Activated T-cell treated with anti-CD3 and anti-CD28 coated beads, Interleukin-2, amount 50 U/mL, for 4 hours (primary cell): ENCODE measurements around the gene OXLD1. TPM values are rescaled to one million over a fixed set of nuclear protein-coding genes. Genes with fewer than 3 reads are reported as not detected.
A peak's percentile ranks its signal among the peaks of the same experiment; 100 is the strongest.

Experiments
- ATAC-seq, 2 donors: fragments of 200-7000 bp; cut with Tn5 transposase; one replicate each; pipeline ENCODE4 v1.10.0; 2021
- DNase-seq: peaks from one replicate; pipeline ENCODE4 v3.0.0-alpha.2; 2020
- H3K27me3 Mint-ChIP-seq: one replicate; pipeline ENCODE4 v1.8.0; 2021; ENCODE audit warnings: low read depth, mixed read lengths
- H3K36me3 Mint-ChIP-seq: one replicate; pipeline ENCODE4 v1.8.0; 2022; ENCODE audit warnings: mixed read lengths; ENCODE audit not compliant: insufficient read depth
- H3K4me1 Mint-ChIP-seq: one replicate; pipeline ENCODE4 v1.8.0; 2021; ENCODE audit warnings: low read depth, mixed read lengths
- H3K4me3 Mint-ChIP-seq: one replicate; pipeline ENCODE4 v1.8.0; 2021; ENCODE audit warnings: mild to moderate bottlenecking, moderate library complexity, mixed read lengths
- H3K9me3 Mint-ChIP-seq: one replicate; pipeline ENCODE4 v1.8.0; 2021; ENCODE audit warnings: mixed read lengths
- total RNA-seq, 3 donors: library from RNA; stranded (reverse); gene quantifications; one replicate each; pipeline ENCODE4 v1.2.1, GENCODE V29; 2021

OXLD1 gene
- total RNA-seq, 3 donors from 2014 or later, result 35.0 to 41.1 (median 35.3) TPM

- Mint-ChIP-seq H3K4me3 (no peak overlapping the region), H3K27me3 (no peaks in the 10 kb centered on the region), H3K4me1 (peaks cover 26% of the 10 kb centered on the region), H3K9me3 (no peaks in the 10 kb centered on the region), H3K36me3 (peaks cover 20% of the 10 kb centered on the region)
- no peak for DNase-seq
- no peak for ATAC-seq
Measured at GRCh38 chr17:81706757-81707624, 40.6 kb upstream of the OXLD1 start.

GRCh38 chr17:81706232-81706611 lies 39.8 kb upstream of the OXLD1 start:
- Mint-ChIP-seq H3K9me3 (no peaks in the 10 kb centered on the region), H3K4me3 (no peak overlapping the region), H3K36me3 (peaks cover 20% of the 10 kb centered on the region), H3K27me3 (no peaks in the 10 kb centered on the region), H3K4me1 (peaks cover 27% of the 10 kb centered on the region)
- no peak for DNase-seq
- ATAC-seq, result no peak

GRCh38 chr17:81705518-81706231 lies 39.3 kb upstream of the OXLD1 start:
- Mint-ChIP-seq H3K4me3 (peak overlapping the region; percentile 54), H3K36me3 (peaks cover 20% of the 10 kb centered on the region), H3K9me3 (no peaks in the 10 kb centered on the region), H3K27me3 (no peaks in the 10 kb centered on the region), H3K4me1 (peaks cover 27% of the 10 kb centered on the region)
- DNase-seq (no peak), ATAC-seq (no peak)

- ATAC-seq, result peak; percentile 9 to 15
- Mint-ChIP-seq H3K4me1 (peaks cover 24% of the 10 kb centered on the region), H3K27me3 (no peaks in the 10 kb centered on the region), H3K9me3 (no peaks in the 10 kb centered on the region), H3K4me3 (peak overlapping the region; percentile 85), H3K36me3 (peaks cover 19% of the 10 kb centered on the region)
- no peak for DNase-seq
Measured at GRCh38 chr17:81703747-81704654, 37.6 kb upstream of the OXLD1 start.

GRCh38 chr17:81702934-81703746 lies 36.7 kb upstream of the OXLD1 start, which contains the start of gene MRPL12:
TSS of gene MRPL12 (plus strand) at chr17:81703367. CDS start at chr17:81703502, 135 bp downstream.
- H3K4me3 Mint-ChIP-seq, result peak within 1 kb of the TSS; percentile 95

GRCh38 chr17:81701288-81702071 lies 35.1 kb upstream of the OXLD1 start:
- no peak for ATAC-seq
- no peaks in the 10 kb centered on the region for H3K27me3 Mint-ChIP-seq

More at GRCh38 chr17:81702934-81703746, 36.7 kb upstream of the OXLD1 start, which contains the start of gene MRPL12:
- peaks cover 24% of the 10 kb centered on the region for H3K4me1 Mint-ChIP-seq
- ATAC-seq, result peak; percentile 91
- DNase-seq, result peak; percentile 83
- no peaks in the 10 kb centered on the region for H3K27me3 Mint-ChIP-seq
- H3K36me3 Mint-ChIP-seq, result peaks cover 21% of the 10 kb centered on the region
- H3K9me3 Mint-ChIP-seq, result no peaks in the 10 kb centered on the region

GRCh38 chr17:81700353-81701287 lies 34.2 kb upstream of the OXLD1 start:
- DNase-seq (no peak), ATAC-seq (no peak)
- peaks cover 16% of the 10 kb centered on the region for H3K36me3 Mint-ChIP-seq
- no peaks in the 10 kb centered on the region for H3K27me3 Mint-ChIP-seq
- H3K4me1 Mint-ChIP-seq, result peaks cover 24% of the 10 kb centered on the region
- peak overlapping the region; percentile 12 for H3K4me3 Mint-ChIP-seq
- H3K9me3 Mint-ChIP-seq, result no peaks in the 10 kb centered on the region

More at GRCh38 chr17:81701288-81702071, 35.1 kb upstream of the OXLD1 start:
- H3K4me3 Mint-ChIP-seq, result peak overlapping the region; percentile 95
- H3K9me3 Mint-ChIP-seq, result no peaks in the 10 kb centered on the region
- no peak for DNase-seq
- H3K36me3 Mint-ChIP-seq, result peaks cover 23% of the 10 kb centered on the region
- H3K4me1 Mint-ChIP-seq, result peaks cover 24% of the 10 kb centered on the region

GRCh38 chr17:81697261-81698044 lies 31.0 kb upstream of the OXLD1 start:
- peaks cover 7% of the 10 kb centered on the region for H3K36me3 Mint-ChIP-seq
- H3K4me3 Mint-ChIP-seq, result no peak overlapping the region
- DNase-seq (no peak), ATAC-seq (no peak)
- peaks cover 16% of the 10 kb centered on the region for H3K4me1 Mint-ChIP-seq
- H3K27me3 Mint-ChIP-seq, result no peaks in the 10 kb centered on the region
- H3K9me3 Mint-ChIP-seq, result no peaks in the 10 kb centered on the region

- Mint-ChIP-seq H3K4me3 (no peak overlapping the region), H3K9me3 (no peaks in the 10 kb centered on the region), H3K4me1 (peaks cover 8% of the 10 kb centered on the region), H3K36me3 (peaks cover 12% of the 10 kb centered on the region), H3K27me3 (no peaks in the 10 kb centered on the region)
- ATAC-seq (no peak), DNase-seq (no peak)
Measured at GRCh38 chr17:81696218-81696941, 30.0 kb upstream of the OXLD1 start.

- no peaks in the 10 kb centered on the region for H3K27me3 Mint-ChIP-seq
- peaks cover 17% of the 10 kb centered on the region for H3K36me3 Mint-ChIP-seq
- DNase-seq (no peak), ATAC-seq (no peak)
- H3K9me3 Mint-ChIP-seq, result no peaks in the 10 kb centered on the region
- peaks cover 3% of the 10 kb centered on the region for H3K4me1 Mint-ChIP-seq
- H3K4me3 Mint-ChIP-seq, result no peak overlapping the region
Measured at GRCh38 chr17:81695801-81696200, 29.4 kb upstream of the OXLD1 start.

GRCh38 chr17:81695211-81695610 lies 28.8 kb upstream of the OXLD1 start:
- H3K4me1 Mint-ChIP-seq, result peaks cover 2% of the 10 kb centered on the region
- ATAC-seq (no peak), DNase-seq (no peak)
- no peaks in the 10 kb centered on the region for H3K9me3 Mint-ChIP-seq
- H3K27me3 Mint-ChIP-seq, result no peaks in the 10 kb centered on the region
- H3K36me3 Mint-ChIP-seq, result peaks cover 17% of the 10 kb centered on the region
- no peak overlapping the region for H3K4me3 Mint-ChIP-seq
